ENCODE results near the gene MZB1.

The MZB1 gene

DNA sequence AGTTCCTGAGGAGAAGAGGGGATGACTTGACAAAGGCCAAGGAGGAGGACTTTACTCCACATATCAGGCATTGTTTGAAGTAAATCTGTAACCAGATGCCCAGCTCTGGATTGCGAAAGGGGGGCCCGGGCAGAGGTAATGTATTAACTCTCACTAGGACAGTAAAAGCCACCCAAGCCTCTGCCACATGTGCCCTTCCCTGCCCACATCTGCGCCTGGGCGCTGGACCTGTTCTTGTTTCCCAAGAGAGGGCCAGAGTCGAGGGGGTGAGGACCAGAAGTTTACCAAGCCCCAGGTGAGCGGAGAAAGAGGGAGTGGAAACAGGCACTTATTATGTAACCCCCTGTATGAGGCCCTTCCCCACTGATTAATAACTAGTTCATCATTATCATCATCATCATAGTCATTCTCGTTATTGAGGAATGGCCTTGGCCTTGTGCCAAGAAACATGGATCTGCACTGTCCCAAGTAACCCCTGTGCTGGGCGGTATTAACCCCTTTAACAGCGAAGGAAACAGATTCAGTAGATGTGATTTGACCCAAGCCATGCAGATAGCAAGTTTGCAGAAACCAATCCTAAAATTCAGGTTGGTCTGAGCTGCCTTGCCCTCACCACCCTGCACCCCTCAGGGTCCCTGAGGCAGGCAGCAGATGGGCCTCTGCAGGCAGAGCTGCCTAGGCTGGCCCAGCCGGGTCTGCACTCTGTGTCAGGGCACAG lies 6.3 kb downstream of the MZB1 start, which contains the start of gene SLC23A1:
Gene SLC23A1, minus strand, starts transcription at position 23 of the 718 bp plus-strand sequence. CDS start 44 bp downstream, outside the sequence.
- Histone ChIP-seq H3K27ac (ENCODE audit: low read depth, low read length, severe bottlenecking) (no peak within 1 kb of the TSS), H3K4me1 (ENCODE audit: control insufficient read depth, insufficient read depth, low read length, poor library complexity, severe bottlenecking) (peaks cover 11% of the 10 kb centered on the region), H3K4me3 (ENCODE audit: extremely low read depth, insufficient read depth, low read length, poor library complexity, severe bottlenecking) (no peak within 1 kb of the TSS), H3K9me3 (ENCODE audit: control insufficient read depth, low read length) (no peaks in the 10 kb centered on the region), H3K36me3 (ENCODE audit: control insufficient read depth, insufficient read depth, low read length) (no peaks in the 10 kb centered on the region)
- WGBS, 2 experiments (ENCODE audit: insufficient coverage in 2 of 2): 88 to 91% methylated on average over 7 of the region's 10 CpGs

DNA sequence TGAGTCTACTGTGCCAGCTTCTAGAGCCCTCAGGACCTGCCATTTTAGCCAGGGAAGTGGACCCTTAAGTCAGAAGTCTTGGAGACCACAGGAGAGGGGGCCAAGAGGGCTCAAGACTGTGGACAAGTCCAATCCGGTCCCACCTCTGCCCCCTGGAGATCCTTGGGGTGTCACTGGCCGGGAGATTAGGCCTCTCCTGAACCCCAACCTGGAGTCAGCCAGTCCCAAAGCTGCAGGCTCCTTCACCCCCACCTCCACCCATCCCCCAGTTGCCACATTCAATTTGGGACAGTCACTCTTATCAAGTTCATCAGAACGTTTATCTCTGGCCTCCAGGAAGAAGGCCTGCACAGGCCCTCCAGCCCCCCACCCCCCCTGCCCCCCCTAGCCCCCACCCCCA lies 6.9 kb downstream of the MZB1 start:
- WGBS, 2 experiments (ENCODE audit: insufficient coverage in 2 of 2): 72 to 100% methylated on average over 2 of the region's 3 CpGs
- H3K4me1 ChIP-seq (ENCODE audit: control insufficient read depth, insufficient read depth, low read length, poor library complexity, severe bottlenecking): peaks cover 5% of the 10 kb centered on the region
- no peaks in the 10 kb centered on the region for H3K9me3 ChIP-seq (ENCODE audit: control insufficient read depth, low read length)
- H3K4me3 ChIP-seq (ENCODE audit: extremely low read depth, insufficient read depth, low read length, poor library complexity, severe bottlenecking): no peak overlapping the region
- H3K27ac ChIP-seq (ENCODE audit: low read depth, low read length, severe bottlenecking): no peak overlapping the region
- H3K36me3 ChIP-seq (ENCODE audit: control insufficient read depth, insufficient read depth, low read length): no peaks in the 10 kb centered on the region

DNA sequence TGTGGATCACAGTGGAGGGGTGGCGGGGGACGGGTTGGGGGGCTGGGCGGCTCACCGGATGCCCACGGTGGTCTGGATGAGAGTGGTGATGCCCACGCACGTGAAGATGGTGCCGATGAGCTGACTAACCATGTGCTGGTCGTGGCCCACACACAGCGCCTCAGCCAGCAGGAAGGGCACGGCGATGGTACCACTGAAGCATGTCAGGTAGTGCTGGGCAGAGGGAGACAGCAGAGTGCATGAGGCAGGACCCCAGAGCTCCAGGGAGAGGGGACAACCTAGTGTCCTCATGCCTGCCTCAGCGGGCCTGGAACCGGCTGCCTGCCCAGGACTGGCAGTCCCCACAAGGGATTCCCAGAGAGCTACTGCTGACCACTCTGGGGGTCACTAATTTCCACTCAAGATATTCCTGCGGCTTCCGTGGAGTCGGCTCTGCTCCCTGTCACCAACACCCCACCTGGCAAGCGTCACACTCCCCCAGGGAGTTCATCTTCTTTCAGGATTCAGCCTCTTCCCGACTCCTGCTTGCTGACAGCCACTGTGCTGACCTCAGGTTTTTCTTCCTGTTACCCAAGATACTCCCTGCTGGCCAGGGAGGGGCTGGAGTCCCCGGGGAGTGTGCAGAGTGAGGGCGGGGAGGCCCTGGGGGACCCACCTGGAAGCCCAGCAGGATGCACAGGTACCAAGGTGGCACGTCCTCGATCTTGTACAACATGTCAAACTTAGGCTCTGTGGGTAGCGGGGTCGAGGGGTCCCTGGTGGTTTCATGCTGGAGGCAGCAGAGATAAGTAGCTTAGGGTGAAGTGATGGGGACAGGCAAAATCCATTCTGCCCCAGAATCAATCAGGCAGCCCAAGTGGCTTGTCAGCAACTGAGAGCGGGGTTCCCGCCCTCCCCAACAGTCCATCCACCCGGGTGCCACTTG lies 7.6 kb downstream of the MZB1 start:
- Histone ChIP-seq H3K4me1 (ENCODE audit: control insufficient read depth, insufficient read depth, low read length, poor library complexity, severe bottlenecking) (peaks cover 4% of the 10 kb centered on the region), H3K36me3 (ENCODE audit: control insufficient read depth, insufficient read depth, low read length) (peaks cover 2% of the 10 kb centered on the region), H3K27ac (ENCODE audit: low read depth, low read length, severe bottlenecking) (no peak overlapping the region), H3K9me3 (ENCODE audit: control insufficient read depth, low read length) (no peaks in the 10 kb centered on the region), H3K4me3 (ENCODE audit: extremely low read depth, insufficient read depth, low read length, poor library complexity, severe bottlenecking) (no peak overlapping the region)
- WGBS, 2 experiments (ENCODE audit: insufficient coverage in 2 of 2): 95 to 97% methylated on average over 23 to 26 of the region's 28 CpGs

GRCh38 chr5:139379626-139380449 lies 9.9 kb downstream of the MZB1 start:
- H3K4me1 ChIP-seq (ENCODE audit: control insufficient read depth, insufficient read depth, low read length, poor library complexity, severe bottlenecking): peaks cover 4% of the 10 kb centered on the region
- H3K27ac ChIP-seq (ENCODE audit: low read depth, low read length, severe bottlenecking): no peak overlapping the region
- peaks cover 13% of the 10 kb centered on the region for H3K36me3 ChIP-seq (ENCODE audit: control insufficient read depth, insufficient read depth, low read length)
- 93 to 97% methylated on average over 8 to 15 of the region's 15 CpGs for WGBS, 2 experiments (ENCODE audit: insufficient coverage in 2 of 2)
- no peak overlapping the region for H3K4me3 ChIP-seq (ENCODE audit: extremely low read depth, insufficient read depth, low read length, poor library complexity, severe bottlenecking)
- H3K9me3 ChIP-seq (ENCODE audit: control insufficient read depth, low read length): no peaks in the 10 kb centered on the region

GRCh38 chr5:139378941-139379361 lies 10.8 kb downstream of the MZB1 start:
- 97% methylated on average over 10 to 13 of the region's 13 CpGs for WGBS, 2 experiments (ENCODE audit: insufficient coverage in 2 of 2)

DNA sequence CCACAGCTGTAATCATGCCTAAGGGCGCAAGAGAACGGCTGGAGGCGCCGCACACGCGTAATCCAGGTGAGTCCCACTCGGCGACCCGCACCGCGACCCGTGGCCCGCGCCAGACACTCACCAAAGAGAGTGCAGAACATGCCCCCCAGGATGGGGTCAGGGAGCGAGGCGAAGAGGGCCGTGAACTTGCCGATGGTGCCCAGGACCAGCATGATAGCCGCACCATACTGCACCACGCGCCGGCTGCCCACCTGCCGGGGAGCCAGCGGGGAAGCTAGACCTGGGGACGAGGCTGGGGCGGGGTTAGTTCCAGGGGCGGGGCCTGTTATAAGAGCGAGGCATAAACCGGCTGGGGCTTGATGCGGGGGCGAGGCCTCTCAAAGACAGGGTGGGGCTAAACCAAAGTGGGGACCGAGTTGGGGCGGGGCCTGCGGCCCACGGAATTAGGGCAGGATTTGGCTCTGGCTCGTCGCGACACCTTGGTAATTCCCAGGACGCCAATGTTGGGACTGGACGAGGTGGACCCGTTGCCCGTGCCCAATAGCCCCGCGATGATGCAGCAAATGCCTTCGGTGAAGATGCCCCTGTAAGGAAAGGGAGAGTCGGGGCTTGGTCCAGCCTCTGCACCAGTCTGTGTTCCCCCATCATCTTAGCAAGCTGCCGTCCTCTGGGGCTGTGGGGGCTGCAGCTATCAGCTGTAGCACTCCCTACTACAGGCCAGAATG lies 11.4 kb downstream of the MZB1 start:
- H3K9me3 ChIP-seq (ENCODE audit: control insufficient read depth, low read length): no peaks in the 10 kb centered on the region
- no peak overlapping the region for H3K27ac ChIP-seq (ENCODE audit: low read depth, low read length, severe bottlenecking)
- peaks cover 4% of the 10 kb centered on the region for H3K4me1 ChIP-seq (ENCODE audit: control insufficient read depth, insufficient read depth, low read length, poor library complexity, severe bottlenecking)
- H3K4me3 ChIP-seq (ENCODE audit: extremely low read depth, insufficient read depth, low read length, poor library complexity, severe bottlenecking): no peak overlapping the region
- 93 to 94% methylated on average over 34 to 47 of the region's 47 CpGs for WGBS, 2 experiments (ENCODE audit: insufficient coverage in 2 of 2)
- H3K36me3 ChIP-seq (ENCODE audit: control insufficient read depth, insufficient read depth, low read length): peaks cover 23% of the 10 kb centered on the region

More at GRCh38 chr5:139378941-139379361, 10.8 kb downstream of the MZB1 start:
- Histone ChIP-seq H3K4me3 (ENCODE audit: extremely low read depth, insufficient read depth, low read length, poor library complexity, severe bottlenecking) (no peak overlapping the region), H3K27ac (ENCODE audit: low read depth, low read length, severe bottlenecking) (no peak overlapping the region), H3K4me1 (ENCODE audit: control insufficient read depth, insufficient read depth, low read length, poor library complexity, severe bottlenecking) (peaks cover 4% of the 10 kb centered on the region), H3K36me3 (ENCODE audit: control insufficient read depth, insufficient read depth, low read length) (peaks cover 17% of the 10 kb centered on the region), H3K9me3 (ENCODE audit: control insufficient read depth, low read length) (no peaks in the 10 kb centered on the region)

DNA sequence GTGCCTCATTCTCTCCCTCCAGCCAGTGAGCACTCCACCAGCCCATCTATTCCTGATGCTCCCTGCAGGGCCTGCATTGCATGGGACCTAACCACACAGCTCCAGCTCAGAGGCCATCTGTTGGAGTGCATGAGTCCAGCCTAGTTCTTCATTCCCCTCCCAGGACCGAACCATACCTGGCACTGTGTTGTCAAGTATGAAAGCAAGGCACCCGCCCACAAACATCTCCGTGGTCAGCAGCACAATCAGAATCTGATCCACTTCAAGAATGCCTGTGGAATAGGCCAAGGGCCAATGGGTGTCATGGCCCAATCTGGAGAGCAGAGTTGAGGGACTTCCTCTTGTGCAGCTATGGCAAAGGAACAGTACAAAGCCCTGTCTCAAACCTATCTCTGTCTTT lies 12.5 kb downstream of the MZB1 start:
- Histone ChIP-seq H3K4me3 (ENCODE audit: extremely low read depth, insufficient read depth, low read length, poor library complexity, severe bottlenecking) (no peak overlapping the region), H3K9me3 (ENCODE audit: control insufficient read depth, low read length) (no peaks in the 10 kb centered on the region)
- 97 to 100% methylated on average over 3 of the region's 3 CpGs for WGBS, 2 experiments (ENCODE audit: insufficient coverage in 2 of 2)

DNA sequence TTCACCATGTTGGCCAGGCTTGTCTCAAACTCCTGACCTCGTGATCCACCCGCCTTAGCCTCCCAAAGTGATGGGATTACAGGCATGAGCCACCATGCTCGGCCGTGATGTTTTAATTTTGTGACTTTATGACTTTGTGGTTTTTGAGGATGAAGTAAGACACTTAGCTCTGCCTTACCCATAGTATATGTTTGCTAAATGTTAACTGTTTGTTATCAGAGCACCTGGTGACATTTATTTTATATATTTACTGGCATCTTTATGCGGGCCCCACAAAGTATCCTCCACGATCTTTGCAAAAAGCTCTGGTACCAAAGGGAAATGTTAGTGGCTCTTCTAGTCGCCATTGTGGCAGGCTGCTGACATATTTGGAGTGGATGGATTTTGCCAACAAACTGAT lies 13.3 kb downstream of the MZB1 start:
- Histone ChIP-seq H3K4me1 (ENCODE audit: control insufficient read depth, insufficient read depth, low read length, poor library complexity, severe bottlenecking) (no peaks in the 10 kb centered on the region), H3K27ac (ENCODE audit: low read depth, low read length, severe bottlenecking) (no peak overlapping the region), H3K4me3 (ENCODE audit: extremely low read depth, insufficient read depth, low read length, poor library complexity, severe bottlenecking) (no peak overlapping the region), H3K36me3 (ENCODE audit: control insufficient read depth, insufficient read depth, low read length) (peaks cover 34% of the 10 kb centered on the region), H3K9me3 (ENCODE audit: control insufficient read depth, low read length) (no peaks in the 10 kb centered on the region)
- 90 to 97% methylated on average over 2 to 5 of the region's 7 CpGs for WGBS, 2 experiments (ENCODE audit: insufficient coverage in 2 of 2)

More for the DNA sequence above, 12.5 kb downstream of the MZB1 start:
- Histone ChIP-seq H3K36me3 (ENCODE audit: control insufficient read depth, insufficient read depth, low read length) (peaks cover 25% of the 10 kb centered on the region), H3K27ac (ENCODE audit: low read depth, low read length, severe bottlenecking) (no peak overlapping the region), H3K4me1 (ENCODE audit: control insufficient read depth, insufficient read depth, low read length, poor library complexity, severe bottlenecking) (no peaks in the 10 kb centered on the region)

GRCh38 chr5:139374909-139375308 lies 14.8 kb downstream of the MZB1 start:
- H3K4me1 ChIP-seq (ENCODE audit: control insufficient read depth, insufficient read depth, low read length, poor library complexity, severe bottlenecking): no peaks in the 10 kb centered on the region
- no peaks in the 10 kb centered on the region for H3K9me3 ChIP-seq (ENCODE audit: control insufficient read depth, low read length)
- no peak overlapping the region for H3K27ac ChIP-seq (ENCODE audit: low read depth, low read length, severe bottlenecking)
- WGBS, 2 experiments (ENCODE audit: insufficient coverage in 2 of 2): 88% methylated on average over 2 of the region's 2 CpGs; no CpG with 5 or more reads in 1 of the 2 experiments
- H3K4me3 ChIP-seq (ENCODE audit: extremely low read depth, insufficient read depth, low read length, poor library complexity, severe bottlenecking): no peak overlapping the region
- H3K36me3 ChIP-seq (ENCODE audit: control insufficient read depth, insufficient read depth, low read length): peaks cover 46% of the 10 kb centered on the region

Measured in mesodermal cell (in vitro differentiated cells).